HTERT RPE-1 (cell line): ENCODE measurements around the gene GRHPR.
"Not testable (repeated sequence)": the region's sequence is repeated elsewhere in the genome, so short reads cannot be mapped to it uniquely, and the experiment has no call there.

Experiments used
- in situ Hi-C: fragments of 300-500 bp; cut with MboI; formaldehyde crosslinking; loops from 4 replicates; pipeline ENCODE4 v1.14.3; 2020; ENCODE audit warnings: low sequenced_read_pairs

GRHPR gene

DNA sequence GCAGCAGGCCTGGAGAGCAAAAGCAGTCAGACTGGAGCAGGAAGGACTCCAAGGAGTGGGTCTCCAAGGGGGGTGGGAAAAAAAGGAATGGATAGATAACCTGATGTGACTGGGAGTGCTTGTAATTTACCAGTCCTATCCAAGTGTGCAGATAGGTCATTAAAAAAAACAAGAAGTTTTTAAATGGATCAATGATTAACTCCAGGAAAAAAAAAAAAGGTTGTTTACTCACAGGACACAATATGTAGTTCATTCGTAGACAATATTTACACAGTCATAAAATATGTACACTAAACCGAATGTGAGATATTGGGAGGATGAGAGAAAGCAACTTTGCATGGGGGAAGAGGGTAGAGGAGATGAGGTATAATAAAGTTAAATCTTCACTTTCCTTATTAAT lies 22.4 kb downstream of the GRHPR start:
- in situ Hi-C loops: no loop called here

DNA sequence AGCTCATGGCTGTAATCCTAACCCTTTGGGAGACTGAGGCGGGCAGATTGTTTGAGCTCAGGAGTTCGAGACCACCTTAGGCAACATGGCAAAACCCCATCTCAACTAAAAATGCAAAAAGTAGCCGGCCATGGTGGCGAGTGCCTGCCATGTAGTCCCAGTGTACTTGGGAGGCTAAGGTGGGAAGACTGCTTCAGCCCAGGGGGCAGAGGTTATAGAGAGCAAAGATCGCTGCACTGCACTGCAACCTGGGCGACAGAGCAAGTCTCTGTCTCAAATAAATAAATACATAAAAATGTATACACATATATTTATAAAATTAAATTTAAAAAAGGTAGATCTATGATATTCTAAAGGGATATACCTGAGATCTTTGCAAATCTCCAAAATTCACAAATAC lies 23.3 kb downstream of the GRHPR start:
- in situ Hi-C loops: no loop called here

DNA sequence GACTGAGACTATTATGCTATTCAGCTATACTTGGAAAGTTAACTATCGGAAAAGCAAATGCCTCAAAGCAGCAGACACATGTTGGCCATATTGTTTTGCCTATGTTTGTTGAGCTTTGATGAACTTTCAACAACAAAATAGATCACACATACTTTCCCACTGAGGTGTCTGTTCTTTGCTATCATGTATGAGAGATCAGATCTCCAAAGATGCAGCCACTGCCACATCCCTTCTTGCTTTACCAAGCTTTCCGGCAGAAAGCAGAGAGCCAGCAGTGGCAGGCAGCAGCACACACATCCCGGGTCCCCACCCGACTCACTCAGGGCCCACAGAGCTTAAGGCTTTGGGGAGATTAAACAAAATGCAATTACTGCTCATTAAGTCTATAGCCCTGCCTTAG lies 23.9 kb downstream of the GRHPR start:
- in situ Hi-C loops: no loop called here

DNA sequence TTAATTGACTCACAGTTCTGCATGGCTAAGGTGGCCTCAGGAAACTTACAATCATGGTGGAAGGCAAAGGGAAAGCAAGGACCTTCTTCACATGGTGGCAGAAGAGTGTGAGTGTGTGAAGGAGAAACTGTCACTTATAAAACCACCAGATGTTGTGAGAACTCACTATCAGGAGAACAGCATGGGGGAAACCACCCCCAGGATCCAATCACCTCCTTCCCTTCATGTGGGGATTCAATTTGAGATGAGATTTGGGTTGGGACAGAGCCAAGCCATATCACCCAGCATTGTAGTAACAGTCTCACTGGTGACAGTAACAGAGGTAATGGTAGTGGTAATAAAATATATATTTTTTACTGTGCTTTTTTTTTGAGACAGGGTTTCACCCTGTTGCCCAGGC lies 24.6 kb downstream of the GRHPR start:
- in situ Hi-C loops: no loop called here

DNA sequence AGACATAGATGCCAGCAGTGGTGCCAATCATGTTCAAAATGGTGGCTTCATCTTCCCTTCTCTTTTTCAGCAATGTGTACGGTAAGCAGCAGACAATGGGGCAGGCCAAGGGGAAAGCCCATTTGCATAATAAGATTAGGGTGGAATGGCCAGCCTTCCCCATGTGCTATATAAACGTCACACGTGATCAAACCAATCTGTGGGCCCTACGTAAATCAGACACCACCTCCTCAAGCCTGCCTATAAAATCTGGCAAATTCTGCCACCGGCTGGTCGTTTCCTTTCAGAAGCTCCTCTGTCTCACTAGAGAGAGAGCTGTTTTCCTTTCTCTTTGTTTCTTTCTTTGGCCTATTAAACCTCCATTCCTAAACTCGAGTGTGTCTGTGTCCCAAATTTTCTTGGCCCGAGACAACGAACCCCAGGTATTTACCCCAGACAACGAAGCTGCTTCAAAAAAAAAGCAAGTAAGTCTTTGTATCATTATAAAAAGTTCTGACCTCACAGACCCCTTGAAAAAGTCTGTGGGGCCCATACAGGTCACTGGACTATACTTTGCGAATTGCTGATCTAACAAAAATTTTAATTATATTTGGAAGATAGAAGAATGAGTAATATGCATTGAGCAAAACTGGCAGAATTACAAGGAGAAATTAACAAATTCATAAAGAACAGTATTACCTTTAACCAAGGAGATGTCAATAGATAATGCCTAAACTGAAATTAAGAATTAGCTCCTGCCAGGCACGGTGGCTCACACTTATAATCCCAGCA lies 27.6 kb downstream of the GRHPR start:
- in situ Hi-C loops: no loop called here

DNA sequence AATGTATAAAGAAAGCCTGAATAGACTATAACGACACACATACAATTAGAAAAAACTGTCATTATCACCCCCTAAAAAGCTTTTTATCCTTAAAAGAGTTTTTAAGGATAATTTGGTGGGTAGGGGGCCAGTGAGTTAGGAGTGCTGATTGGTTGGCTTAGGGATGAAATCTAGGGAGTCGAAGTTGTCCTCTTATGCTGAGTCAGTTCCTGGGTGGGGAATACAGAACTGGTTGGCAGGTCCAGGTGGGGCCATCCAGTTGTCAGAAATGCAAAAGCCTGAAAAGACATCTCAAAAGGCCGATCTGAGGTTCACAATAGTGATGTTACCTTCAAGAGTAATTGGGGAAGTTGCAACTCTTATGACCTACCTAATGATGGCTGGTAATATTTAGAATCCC lies 29.1 kb downstream of the GRHPR start:
- in situ Hi-C loops: no loop called here

DNA sequence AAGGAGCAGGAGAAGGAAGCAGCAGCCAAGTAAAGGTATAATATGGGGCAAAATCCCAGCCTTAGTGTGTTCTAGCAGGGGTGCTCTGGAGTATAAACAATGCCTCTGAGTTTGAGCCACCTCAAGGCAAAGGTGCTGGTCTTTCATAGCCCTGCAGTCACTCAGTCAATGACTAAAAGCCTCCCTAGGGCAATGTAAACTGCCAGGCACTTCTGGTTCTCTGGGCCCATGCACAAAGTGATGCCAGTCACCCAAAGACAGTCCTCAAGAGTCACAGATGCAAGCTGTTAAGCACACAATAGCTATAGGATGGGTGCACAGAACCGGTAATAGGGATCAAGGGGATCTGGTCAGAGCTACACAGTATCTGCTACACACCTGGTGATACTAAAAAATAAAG lies 30.1 kb downstream of the GRHPR start:
- in situ Hi-C loops: no loop called here

DNA sequence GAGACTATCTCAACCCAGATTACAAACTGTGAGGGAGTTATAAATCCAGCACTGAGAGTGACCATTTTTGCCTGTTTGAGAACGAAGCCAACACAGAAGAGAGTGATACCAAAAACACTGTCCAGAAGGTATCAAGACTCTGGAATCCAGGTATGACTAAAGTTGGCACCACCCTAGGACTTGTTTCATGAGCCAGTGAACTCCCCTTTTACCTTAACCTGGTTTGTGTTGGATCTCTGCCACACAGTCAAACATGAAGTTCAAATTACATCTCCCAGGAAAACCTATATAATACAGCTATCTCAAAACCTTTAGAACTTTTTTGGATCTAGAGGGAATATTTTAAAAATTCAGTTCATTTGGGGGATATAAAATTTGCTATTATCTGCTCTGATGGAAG lies 31.3 kb downstream of the GRHPR start:
- in situ Hi-C loops: no loop called here

DNA sequence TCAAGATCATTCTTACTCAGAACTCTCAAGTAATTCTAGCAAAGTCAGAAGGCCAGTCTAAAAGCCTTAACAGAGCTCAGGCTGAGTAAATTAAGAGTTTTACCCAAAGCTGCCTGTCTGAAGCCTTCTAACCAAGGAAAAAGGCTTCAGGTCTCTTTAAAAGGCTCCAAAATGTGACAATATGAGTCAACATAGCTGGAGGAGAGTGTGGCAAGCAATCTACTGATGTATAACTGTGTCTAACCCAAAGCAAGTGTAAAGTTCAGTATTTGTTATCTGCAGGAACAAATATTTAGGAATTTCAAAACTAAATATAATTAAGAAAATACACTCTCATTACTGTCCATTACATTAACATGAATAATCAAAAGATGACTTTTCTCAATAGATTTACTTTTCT lies 31.7 kb downstream of the GRHPR start:
- in situ Hi-C loops: no loop called here

DNA sequence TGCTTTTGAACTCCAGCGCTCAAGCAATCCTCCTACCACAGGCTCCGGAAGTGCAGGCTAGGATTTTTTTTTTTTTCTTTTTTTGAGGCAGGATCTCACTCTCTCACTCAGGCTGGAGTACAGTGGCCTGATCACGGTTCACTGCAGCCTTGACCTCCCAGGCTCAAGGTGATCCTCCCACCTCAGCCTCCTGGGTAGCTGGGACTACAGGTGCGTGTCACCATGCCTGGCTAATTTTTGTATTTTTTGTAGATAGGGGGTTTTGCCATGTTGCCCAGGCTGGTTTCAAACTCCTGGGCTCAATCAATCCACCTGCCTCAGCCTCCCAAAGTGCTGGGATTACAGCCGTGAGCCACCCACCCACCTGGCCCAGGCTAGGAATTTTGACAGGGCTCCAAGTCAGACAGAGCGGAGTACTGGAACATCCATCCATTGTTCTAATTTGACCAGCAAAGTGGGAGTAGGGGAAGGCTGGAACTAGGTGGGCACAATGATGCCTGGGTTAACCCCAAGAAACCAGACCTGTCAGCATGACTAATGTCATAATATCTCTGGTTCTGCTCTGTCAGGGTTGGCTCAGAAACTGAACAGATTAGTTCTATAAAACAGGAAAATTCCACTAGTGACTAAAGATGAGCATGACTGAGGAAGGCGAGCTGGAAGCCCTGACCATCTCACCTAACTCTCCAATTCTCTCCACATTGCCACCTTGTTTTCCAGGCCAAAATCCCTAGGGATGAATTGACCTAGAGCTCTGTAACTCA lies 33.6 kb downstream of the GRHPR start:
- in situ Hi-C loops: no loop called here

DNA sequence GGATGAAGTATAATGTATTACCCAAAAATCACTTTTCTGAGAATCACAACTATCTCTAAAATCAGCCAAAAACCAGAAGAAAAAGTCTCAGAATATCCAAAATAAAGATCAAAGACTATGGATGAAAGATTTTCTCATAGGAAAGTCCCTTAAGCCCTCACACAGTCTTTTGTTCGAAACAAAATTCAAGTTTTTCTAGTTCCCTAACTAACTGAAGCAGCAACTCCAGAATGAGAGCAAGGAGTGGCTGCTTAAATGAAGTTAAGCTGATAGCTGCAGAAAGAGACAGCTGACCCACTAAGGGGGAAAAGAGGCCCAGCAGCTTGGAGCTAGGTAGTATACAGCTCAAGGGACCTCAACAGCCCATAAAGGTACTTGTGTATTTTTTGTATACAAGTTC lies 34.3 kb downstream of the GRHPR start:
- in situ Hi-C loops: no loop called here

DNA sequence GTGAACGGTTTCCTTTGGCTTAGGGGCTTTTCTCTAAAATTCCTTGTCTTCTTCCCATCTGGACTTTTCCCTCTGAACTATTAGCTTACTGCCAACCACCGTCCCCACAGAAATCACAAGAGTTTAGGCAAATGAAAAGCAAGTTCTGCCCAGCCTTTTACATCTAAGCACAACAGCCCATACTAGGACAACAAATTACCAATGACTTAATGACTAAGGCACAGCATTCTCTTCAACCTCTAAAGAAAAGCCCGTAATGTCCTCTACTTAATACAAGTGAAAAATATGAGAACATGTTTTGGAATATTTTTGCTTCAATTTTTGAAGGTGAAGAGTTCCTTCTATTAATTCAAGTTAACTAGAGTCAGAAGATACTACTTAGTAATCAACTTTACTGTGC lies 41.5 kb downstream of the GRHPR start:
- in situ Hi-C loops: no loop called here

DNA sequence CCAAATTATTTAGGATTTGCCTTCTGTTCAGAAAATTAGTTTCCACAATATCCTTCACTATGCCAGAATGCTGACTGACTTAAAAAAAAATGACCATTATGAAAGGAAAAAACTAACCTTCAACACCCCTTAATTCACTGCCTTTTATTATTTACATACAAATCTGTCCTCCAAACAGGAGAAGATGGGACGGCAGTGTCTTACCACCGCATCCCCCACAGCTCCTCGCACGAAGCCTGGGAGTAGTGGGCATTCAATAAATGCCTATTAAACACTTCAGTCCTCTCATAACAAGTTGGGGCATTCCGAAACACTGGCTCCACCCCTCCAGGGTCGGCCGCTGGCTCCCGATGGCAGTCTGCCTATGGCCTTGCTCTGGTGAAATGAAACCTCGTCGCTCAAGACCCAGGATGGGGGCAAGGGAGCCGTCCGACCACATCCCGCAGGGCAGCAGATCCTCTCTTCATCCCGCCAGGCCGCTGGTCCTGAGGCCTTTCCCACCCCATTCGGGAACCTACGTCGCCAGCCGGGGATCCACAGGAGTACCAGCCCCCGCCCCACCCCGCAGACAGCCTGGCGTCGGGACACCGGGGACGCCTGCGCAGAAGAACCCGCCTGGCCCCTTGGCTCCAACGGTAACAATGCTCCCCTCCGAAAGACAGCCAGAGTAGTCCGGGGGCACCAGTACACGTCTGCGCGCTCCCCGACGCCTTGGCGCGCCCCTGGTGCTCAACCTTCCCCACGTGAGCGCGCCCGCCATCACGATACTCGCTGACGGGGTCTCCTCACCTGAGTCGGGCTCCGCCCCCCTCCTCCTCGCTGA lies 42.1 kb downstream of the GRHPR start:
- in situ Hi-C loops: no loop called here

DNA sequence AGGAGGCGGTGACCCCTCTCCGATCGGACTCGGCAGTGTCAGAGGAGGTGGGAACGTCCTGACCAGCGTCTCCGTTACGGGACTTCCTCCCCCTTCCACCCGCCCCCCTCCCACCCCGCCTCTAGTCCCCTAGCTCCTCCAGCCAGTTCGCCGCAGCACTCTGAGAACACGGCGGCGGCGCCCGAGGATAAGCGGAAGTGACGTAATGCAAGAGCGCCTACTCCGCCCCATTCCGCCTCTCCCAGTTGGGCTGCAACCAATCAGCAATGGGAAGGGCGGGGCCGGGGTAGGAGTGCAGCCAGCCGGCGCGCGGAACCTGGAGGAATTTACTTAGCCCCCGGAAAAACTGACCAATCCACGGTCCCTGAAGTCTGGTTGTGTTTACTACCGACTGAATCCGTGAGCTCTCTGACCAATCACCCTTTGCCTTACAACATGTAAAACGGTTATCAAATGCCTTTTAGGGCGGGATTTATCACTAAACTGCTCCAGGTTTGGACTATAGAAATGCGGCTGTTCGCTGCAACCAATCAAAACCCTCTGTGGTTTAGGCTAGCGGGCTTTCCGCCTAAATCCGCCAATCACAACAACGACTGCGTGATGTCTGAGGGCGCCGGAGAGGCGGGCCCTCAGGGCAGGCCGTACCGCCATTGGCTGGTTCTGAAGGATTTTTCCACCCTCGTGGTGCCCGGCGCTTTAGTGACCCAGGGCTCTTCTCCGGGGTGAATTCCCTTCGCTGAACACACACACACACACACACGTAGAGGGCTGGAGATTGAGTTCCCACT lies 42.9 kb downstream of the GRHPR start, which contains the start of gene ZBTB5:
TSS of gene ZBTB5 (minus strand) at position 202 of the 788 bp plus-strand sequence. CDS start 22,899 bp downstream, outside the sequence.
- in situ Hi-C loops: no loop called here

DNA sequence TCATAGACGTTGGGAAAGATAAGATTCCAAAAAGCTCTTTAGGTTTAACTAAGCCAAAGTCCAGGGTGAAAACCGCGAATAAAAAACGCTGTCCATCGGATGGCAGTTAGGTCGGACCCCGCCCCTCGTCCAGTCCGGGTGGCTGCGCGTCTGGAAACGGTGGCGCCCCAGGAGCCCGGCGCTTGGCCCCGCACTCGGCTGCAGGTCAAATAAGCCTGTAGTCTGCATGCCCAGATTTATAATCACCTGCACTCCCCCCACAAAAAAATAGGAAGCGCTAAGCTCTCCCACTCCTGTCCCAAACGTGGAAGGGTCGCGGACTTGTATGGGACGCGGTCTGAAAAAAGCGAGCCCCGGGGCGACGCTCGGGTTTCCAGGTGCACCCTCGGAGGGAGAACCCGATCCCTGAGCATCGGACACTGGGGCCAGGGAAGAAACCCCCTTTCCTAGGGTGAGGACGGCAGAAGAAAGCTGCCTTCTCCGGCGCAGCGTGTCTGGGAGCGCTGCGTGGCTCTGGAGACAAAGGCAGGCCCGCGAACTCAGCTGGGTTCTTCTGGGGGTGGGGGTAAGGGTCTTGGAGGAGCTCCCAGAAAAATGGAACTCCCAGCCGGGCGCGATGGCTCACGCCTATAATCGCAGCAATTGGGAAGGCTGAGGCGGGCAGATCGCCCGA lies 43.7 kb downstream of the GRHPR start:
- in situ Hi-C loops: no loop called here

DNA sequence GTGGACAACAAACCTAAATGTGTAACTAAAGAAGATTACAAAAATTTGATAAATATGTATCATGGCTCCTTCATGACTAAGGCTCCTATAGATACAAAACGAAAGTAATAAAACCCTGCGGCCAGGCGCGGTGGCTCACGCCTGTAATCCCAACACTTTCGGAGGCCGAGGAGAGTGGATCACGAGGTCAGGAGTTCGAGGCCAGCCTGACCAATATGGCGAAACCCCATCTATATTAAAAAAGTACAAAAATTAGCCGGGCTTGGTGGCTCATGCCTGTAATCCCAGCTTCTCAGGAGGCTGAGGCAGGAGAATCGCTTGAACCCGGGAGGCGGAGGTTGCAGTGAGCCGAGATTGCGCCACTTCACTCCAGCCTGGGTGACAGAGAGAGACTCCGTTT lies 45.0 kb downstream of the GRHPR start:
- in situ Hi-C loops: not testable (repeated sequence)

DNA sequence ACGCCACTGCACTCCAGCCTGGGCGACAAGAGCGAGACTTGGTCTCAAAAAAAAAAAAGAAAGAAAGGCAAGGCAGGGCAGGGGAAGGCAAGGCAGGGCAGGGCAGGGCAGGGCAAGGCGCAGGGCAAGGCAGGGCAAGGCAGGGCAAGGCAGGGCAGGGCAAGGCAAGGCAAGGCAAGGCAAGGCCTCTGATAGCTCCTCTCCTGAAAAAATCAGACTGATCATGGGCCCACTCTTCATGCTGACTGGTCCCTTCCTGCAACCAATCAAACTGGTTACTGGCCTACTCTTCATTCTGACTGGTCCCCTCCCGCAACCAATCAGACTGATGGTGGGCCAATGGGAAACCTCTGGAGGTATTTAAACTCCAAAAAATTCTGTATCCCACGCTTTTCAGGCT lies 46.1 kb downstream of the GRHPR start:
- in situ Hi-C loops: no loop called here

DNA sequence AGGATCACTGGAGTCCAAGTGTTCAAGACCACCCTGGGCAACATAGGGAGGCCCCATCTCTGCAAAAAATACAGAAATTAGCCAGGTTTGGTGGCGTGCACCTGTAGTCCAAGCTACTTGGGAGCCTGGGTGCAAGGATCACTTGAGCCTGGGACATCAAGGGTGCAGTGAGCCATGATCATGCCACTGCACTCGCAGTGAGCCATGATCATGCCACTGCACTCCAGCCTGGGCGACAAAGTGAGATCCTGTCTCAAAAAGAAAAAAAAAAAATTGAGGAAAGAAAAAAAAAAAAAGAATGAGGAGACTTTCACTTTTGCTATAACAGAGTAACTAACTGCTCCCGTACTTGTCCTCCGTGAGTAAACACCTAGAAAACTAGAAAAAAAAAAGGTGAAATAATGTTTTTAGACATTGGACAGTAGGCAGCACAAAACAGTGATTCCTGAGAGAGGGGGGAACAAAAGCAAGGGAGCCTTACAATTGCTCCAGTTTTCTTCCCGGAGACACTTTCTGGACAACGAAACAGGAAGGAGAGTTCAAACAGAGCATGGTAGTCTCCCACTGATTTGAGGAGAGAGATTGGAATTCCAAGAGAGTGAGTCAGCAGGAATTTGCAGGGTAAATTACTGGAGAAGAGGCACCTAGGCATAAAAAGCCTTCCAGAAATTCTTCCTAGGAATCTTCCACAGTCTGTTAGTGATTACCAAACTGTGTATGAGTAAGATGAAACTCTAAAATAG lies 49.6 kb downstream of the GRHPR start:
- in situ Hi-C loops: no loop called here

DNA sequence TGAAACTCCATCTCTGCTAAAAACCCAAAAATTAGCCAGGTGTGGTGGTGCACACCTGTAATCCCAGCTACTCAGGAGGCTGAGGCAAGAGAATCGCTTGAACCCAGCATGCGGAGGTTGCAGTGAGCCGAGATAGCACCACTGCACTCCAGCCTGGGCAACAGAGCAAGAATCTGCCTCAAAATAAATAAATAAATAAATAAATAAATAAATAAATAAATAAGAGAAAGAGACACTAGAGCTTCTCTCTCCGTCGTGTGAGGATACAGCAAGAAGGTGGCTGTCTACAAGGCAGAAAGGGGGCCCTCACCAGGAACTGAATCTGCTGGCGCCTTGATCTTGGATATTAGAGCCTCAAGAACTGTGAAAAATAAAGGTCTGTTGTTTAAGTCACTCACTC lies 51.5 kb downstream of the GRHPR start:
- in situ Hi-C loops: not testable (repeated sequence)

DNA sequence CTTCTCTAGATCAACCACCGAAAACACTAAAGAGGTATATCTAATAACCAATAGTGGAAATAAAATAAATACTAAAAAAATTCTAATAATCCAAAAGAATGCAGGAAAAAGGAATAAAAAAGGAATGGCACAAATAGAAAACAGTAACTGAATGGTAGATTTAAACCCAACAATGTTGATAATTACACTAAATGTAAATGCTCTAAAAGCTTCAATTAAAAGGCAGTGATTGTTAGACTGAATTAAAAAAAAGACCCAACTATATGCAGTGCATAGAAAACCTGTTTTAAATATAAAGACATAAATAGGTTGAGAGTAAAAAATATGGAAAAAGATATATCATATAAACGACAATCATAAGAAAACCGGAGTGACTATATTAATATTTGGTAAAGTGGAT lies 51.9 kb downstream of the GRHPR start:
- in situ Hi-C loops: no loop called here
